GM19025 (cell line): ENCODE results near the gene ERN2.
"Not testable (repeated sequence)": the region's sequence is repeated elsewhere in the genome, so short reads cannot be mapped to it uniquely, and the experiment has no call there.

Experiments
- ATAC-seq: cut with Tn5 transposase; IDR thresholded peaks from one replicate; pipeline ENCODE4 v1.9.1; 2021; ENCODE audit warnings: mild to moderate bottlenecking, low read depth, moderate library complexity; ENCODE audit not compliant: unreplicated experiment

Gene ERN2

GRCh38 chr16:23712976-23713375 lies at the start of gene ERN2:
Gene ERN2 (minus strand): TSS chr16:23713222. CDS start chr16:23713187, 35 bp downstream.
- no peak for ATAC-seq

- no peak for ATAC-seq
These were observed 45.1 kb upstream of the ERN2 start for GRCh38 chr16:23757937-23758619.

GRCh38 chr16:23757116-23757515 lies 44.1 kb upstream of the ERN2 start:
- no peak for ATAC-seq

GRCh38 chr16:23755484-23755809 lies 42.4 kb upstream of the ERN2 start:
- ATAC-seq, result no peak

GRCh38 chr16:23754594-23755483 lies 41.8 kb upstream of the ERN2 start, which contains the start of gene CHP2:
Gene CHP2 (plus strand): TSS chr16:23755026. CDS start chr16:23755050, 24 bp downstream.
- no peak for ATAC-seq

GRCh38 chr16:23753908-23754593 lies 41.0 kb upstream of the ERN2 start:
- ATAC-seq, result no peak

GRCh38 chr16:23751053-23751452 lies 38.0 kb upstream of the ERN2 start:
- ATAC-seq, result not testable (repeated sequence)

GRCh38 chr16:23748630-23749029 lies 35.6 kb upstream of the ERN2 start:
- ATAC-seq, result no peak

- no peak for ATAC-seq
These were observed 32.2 kb upstream of the ERN2 start for GRCh38 chr16:23745263-23745662.

GRCh38 chr16:23742766-23743165 lies 29.7 kb upstream of the ERN2 start:
- ATAC-seq, result no peak

GRCh38 chr16:23741675-23742303 lies 28.8 kb upstream of the ERN2 start:
- no peak for ATAC-seq

- no peak for ATAC-seq
These were observed 26.5 kb upstream of the ERN2 start for GRCh38 chr16:23739516-23739915.

- ATAC-seq, result not testable (repeated sequence)
These were observed 24.5 kb upstream of the ERN2 start for GRCh38 chr16:23737423-23738028.

- no peak for ATAC-seq
These were observed 21.3 kb upstream of the ERN2 start for GRCh38 chr16:23734176-23734893.

- no peak for ATAC-seq
These were observed 16.7 kb upstream of the ERN2 start for GRCh38 chr16:23729503-23730424.

GRCh38 chr16:23728112-23728477 lies 15.1 kb upstream of the ERN2 start:
- no peak for ATAC-seq

- no peak for ATAC-seq
These were observed 13.7 kb upstream of the ERN2 start for GRCh38 chr16:23726710-23727109.

- no peak for ATAC-seq
These were observed 11.7 kb upstream of the ERN2 start for GRCh38 chr16:23724785-23725131.
